ENCODE results near the gene ZNF621.
"Not testable (repeated sequence)": the region's sequence is repeated elsewhere in the genome, so short reads cannot be mapped to it uniquely, and the experiment has no call there.

ZNF621 gene

GRCh38 chr3:40546816-40547215 is 22.1 kb downstream of the ZNF621 start:
- no peak for DNase-seq

- DNase-seq, result no peak
These were observed 25.4 kb downstream of the ZNF621 start for GRCh38 chr3:40550167-40550566.

- no peak for DNase-seq
These were observed 32.9 kb downstream of the ZNF621 start for GRCh38 chr3:40557575-40558161.

GRCh38 chr3:40562482-40562881 is 37.7 kb downstream of the ZNF621 start:
- not testable (repeated sequence) for DNase-seq

GRCh38 chr3:40565629-40566028 is 40.9 kb downstream of the ZNF621 start:
- not testable (repeated sequence) for DNase-seq

- DNase-seq, result no peak
These were observed 41.9 kb downstream of the ZNF621 start for GRCh38 chr3:40566694-40567093.

- no peak for DNase-seq
These were observed 47.8 kb downstream of the ZNF621 start for GRCh38 chr3:40572588-40572987.

- DNase-seq, result no peak
These were observed 49.3 kb downstream of the ZNF621 start for GRCh38 chr3:40574050-40574449.

- no peak for DNase-seq
These were observed 49.9 kb downstream of the ZNF621 start for GRCh38 chr3:40574661-40575060.

GRCh38 chr3:40576396-40576795 is 51.6 kb downstream of the ZNF621 start:
- no peak for DNase-seq

GRCh38 chr3:40580494-40581091 is 55.8 kb downstream of the ZNF621 start:
- peak; percentile 43 to 46 for DNase-seq

- DNase-seq, result no peak
These were observed 56.4 kb downstream of the ZNF621 start for GRCh38 chr3:40581166-40581565.

- DNase-seq, result no peak
These were observed 57.8 kb downstream of the ZNF621 start for GRCh38 chr3:40582401-40583027.

- no peak for DNase-seq
These were observed 58.9 kb downstream of the ZNF621 start for GRCh38 chr3:40583691-40584090.

- peak; percentile 15 to 70 for DNase-seq
These were observed 59.9 kb downstream of the ZNF621 start for GRCh38 chr3:40584625-40585189.

- no peak for DNase-seq
These were observed 60.7 kb downstream of the ZNF621 start for GRCh38 chr3:40585381-40586016.

GRCh38 chr3:40586901-40587300 is 62.1 kb downstream of the ZNF621 start:
- no peak for DNase-seq

- no peak for DNase-seq
These were observed 63.6 kb downstream of the ZNF621 start for GRCh38 chr3:40588406-40588805.

Measured in SHP77 (cell line).